Articular chondrocyte of knee joint (primary cell): ENCODE results near the gene OMA1. TPM values are rescaled to one million over a fixed set of nuclear protein-coding genes. Genes with fewer than 3 reads are reported as not detected.

Experiments used
- total RNA-seq: library from RNA; depleted of rRNA; stranded (reverse); fragments of >200 nt; gene quantifications from 2 replicates; pipeline ENCODE4 v1.2.3, GENCODE V29; 2012

The OMA1 gene
- total RNA-seq: 19.9 and 34.4 TPM in 2 replicates

DNA sequence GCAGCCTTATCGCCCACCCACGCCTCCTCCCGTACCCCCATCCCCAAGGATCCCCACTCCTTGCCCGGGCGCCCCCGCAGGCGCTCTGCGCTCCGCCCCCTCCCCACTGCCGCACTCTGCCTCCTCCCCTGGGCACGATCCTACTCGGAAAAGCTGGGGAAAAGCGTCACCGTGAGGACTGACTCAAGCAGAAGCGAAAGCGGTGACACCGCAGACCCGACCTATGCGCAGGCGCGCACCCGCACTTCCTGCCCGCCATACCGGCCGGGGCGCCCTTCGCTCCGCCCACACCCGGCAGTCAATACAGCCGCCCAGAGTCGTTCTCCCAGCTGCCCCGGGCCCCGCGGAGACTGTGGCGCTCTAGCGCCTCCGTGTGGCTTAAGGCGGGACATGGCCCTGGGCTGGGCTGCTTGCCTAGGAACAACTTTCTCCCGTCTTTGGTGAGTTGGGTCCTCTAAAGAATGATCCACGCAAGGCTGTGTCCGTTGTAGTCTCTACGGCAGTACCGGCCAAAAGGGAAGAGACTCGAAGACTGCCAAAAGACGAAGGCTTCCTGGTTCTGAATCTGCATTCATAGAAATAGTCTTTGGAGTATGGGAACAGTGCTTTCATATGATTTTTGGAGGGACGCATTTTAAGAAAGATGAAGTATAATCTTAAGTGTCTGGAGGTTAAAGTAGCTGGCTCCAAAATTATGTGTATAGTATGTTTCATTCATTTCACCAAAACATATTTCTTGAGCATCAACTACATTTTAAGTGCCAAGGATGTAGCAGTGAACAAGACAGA lies at the start of gene OMA1:
OMA1 (minus strand) TSS at position 207 of the 789 bp plus-strand sequence. CDS start 7,432 bp downstream, outside the sequence.

DNA sequence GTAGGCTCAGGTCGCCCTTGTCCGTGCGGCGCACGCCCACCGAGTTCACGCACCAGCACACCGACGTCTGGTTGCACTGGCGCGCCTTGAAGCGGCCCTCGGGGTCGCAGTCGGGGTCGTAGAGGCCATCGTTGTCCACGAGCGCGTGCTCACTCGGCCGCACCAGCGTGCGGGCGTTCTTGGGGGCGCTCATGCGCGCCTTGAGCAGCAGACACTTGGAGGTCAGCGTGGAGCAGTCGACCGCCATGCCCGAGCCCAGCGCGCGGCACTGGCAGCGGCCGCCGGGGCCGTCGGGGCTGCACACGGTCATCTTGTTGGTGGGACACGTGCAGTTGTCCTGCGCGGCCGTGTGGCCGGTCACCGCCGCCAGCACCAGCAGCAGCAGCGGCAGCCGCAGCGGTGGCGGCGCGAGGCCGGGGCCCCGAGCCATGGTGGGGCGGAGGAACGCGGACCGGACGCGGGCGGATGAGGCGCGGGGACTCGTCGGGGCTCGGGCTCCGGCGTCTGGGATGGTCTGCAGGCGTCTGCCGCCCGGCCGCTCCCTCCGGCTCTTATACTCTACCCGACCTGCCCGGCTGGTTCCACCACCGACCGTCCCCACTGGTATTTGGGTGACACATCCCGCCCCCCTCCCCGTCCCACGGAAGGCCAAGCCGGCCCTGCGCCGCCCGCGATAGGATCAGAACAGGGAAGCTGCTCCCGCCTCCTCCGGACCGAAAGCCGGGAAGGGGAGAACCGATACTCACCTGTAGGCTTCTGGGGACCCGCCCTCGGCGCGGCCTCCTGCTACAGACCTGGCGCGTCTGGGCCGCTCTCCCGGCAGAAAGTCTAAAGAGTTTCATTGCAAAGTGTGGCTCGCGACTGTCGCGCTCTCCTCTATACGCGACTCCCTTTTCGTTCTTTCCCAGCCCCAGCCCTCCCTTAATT lies 30.5 kb upstream of the OMA1 start, which contains the start of gene TACSTD2:
TACSTD2 (minus strand) TSS at position 526 of the 927 bp plus-strand sequence; CDS start at position 430, 96 bp downstream.

Other genes with a start within 250 kb of the OMA1 start
- gene TACSTD2, start 30.5 kb upstream of the OMA1 start, total RNA-seq: 0.52 and 1.5 TPM in 2 replicates
- 26.1 and 29.9 TPM in 2 replicates for gene MYSM1, start 153.3 kb upstream of the OMA1 start, total RNA-seq
- 60.5 and 93.4 TPM in 2 replicates for gene JUN, start 237.3 kb upstream of the OMA1 start, total RNA-seq